Retinal pigment epithelial cell (primary cell): ENCODE measurements around the gene SV2A.
"Not testable (repeated sequence)": the region's sequence is repeated elsewhere in the genome, so short reads cannot be mapped to it uniquely, and the experiment has no call there.

ENCODE experiments used
- DNase-seq: peaks from one replicate; pipeline ENCODE4 v3.0.0-alpha.2; 2010; ENCODE audit warnings: low read depth
- H3K4me3 ChIP-seq: 2 replicates; pipeline ENCODE4 v1.5.1; 2011; ENCODE audit warnings: mild to moderate bottlenecking, low read length, control low read depth, moderate library complexity
- CTCF ChIP-seq: conservative IDR thresholded peaks from 2 replicates; pipeline ENCODE4 v1.5.1; 2011; ENCODE audit warnings: low read depth, low read length, control low read depth, inconsistent platforms

SV2A gene

GRCh38 chr1:149917571-149918144 lies at the start of gene SV2A:
SV2A (minus strand) TSS chr1:149917844; CDS start chr1:149913840, 4,004 bp downstream.
- TF ChIP-seq CTCF: no peak
- no peak for DNase-seq
- peak within 1 kb of the TSS; percentile 88 for H3K4me3 ChIP-seq

GRCh38 chr1:149967041-149967440 lies 49.4 kb upstream of the SV2A start:
- H3K4me3 ChIP-seq: no peak overlapping the region
- DNase-seq: no peak
- no peak for TF ChIP-seq CTCF

- no peak for DNase-seq
- TF ChIP-seq CTCF: no peak
- H3K4me3 ChIP-seq: no peak overlapping the region
These were observed 48.8 kb upstream of the SV2A start for GRCh38 chr1:149966405-149966804.

GRCh38 chr1:149965440-149965839 lies 47.8 kb upstream of the SV2A start:
- no peak for TF ChIP-seq CTCF
- no peak overlapping the region for H3K4me3 ChIP-seq
- DNase-seq: no peak

- no peak for TF ChIP-seq CTCF
- DNase-seq: no peak
- H3K4me3 ChIP-seq: no peak overlapping the region
These were observed 45.7 kb upstream of the SV2A start for GRCh38 chr1:149963358-149963757.

- TF ChIP-seq CTCF: no peak
These were observed 45.1 kb upstream of the SV2A start for GRCh38 chr1:149962736-149963135.

GRCh38 chr1:149962039-149962647 lies 44.5 kb upstream of the SV2A start:
- H3K4me3 ChIP-seq: no peak overlapping the region
- no peak for DNase-seq

More at GRCh38 chr1:149962736-149963135, 45.1 kb upstream of the SV2A start:
- H3K4me3 ChIP-seq: no peak overlapping the region
- no peak for DNase-seq

GRCh38 chr1:149957548-149957947 lies 39.9 kb upstream of the SV2A start:
- H3K4me3 ChIP-seq, DNase-seq: not testable (repeated sequence)

More at GRCh38 chr1:149962039-149962647, 44.5 kb upstream of the SV2A start:
- peak; percentile 65 for TF ChIP-seq CTCF
